ENCODE results near the gene ZFAND2B.

DNA sequence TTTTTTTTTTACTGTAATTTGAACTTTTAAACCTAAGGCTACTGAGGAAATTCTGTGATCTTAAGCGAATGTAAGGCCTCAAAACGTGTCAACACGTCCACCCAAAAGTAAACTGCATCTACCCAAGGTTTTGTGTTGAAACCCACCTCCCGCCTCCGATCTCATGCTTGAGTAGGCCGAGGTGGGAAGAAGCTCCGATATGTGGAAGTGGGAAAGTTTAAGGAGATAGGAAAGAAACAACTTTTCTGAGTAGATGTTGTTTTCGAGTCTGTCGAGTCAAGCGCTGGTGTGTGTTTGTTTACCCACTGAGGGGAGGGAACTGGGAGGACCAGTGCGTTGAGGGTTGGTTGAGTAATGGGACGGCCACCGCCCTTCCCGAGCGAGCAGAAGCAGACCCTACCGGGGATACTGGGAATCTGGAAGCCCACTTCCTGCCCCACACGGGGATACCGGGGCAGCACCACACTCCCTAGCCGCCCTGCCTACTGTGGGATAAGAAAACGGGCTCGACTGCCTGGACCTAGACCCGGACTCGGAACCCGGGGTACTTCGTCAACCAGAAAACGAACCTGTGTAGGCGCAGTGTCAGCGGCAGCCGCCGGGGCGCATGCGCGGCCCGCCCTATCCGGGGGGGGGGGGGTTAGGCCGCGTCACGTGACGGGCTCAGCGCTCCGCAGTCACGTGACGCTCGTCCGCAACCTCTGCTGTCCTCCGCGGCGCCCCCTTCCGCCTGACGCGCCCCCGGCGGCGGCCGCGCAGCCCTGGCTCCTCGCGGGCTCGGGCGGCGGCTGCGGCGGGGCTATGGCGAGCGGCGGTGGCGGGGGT is 28.8 kb upstream of the ZFAND2B start, which contains the start of gene RETREG2:
- TF ChIP-seq POLR2A (IDR thresholded peaks at IDR 0.05) = peak; percentile 95 to 98
- TF ChIP-seq CTCF (IDR thresholded peaks at IDR 0.05) = peak; percentile 3 to 61 (median 36)
